Ascending aorta (tissue), 2 donors: ENCODE results near the gene TOR1AIP2. TPM values are rescaled to one million over a fixed set of nuclear protein-coding genes. Genes with fewer than 3 reads are reported as not detected.

ENCODE experiments used
- DNase-seq, 2 donors: peaks; one replicate each; pipeline ENCODE4 v3.0.0-alpha.2; 2019; ENCODE audit warnings: low spot score in 2 of 2
- H3K27ac ChIP-seq, 2 donors: fragments of 200-600 bp; sonication (generic); one replicate each; pipeline ENCODE4 v1.5.1; 2016 to 2017; ENCODE audit warnings: mild to moderate bottlenecking in 1 of 2
- H3K27me3 ChIP-seq: fragments of 200-600 bp; sonication (generic); one replicate; pipeline ENCODE4 v1.5.1; 2017
- H3K36me3 ChIP-seq, 2 donors: fragments of 200-600 bp; sonication (generic); one replicate each; pipeline ENCODE4 v1.5.1; 2016
- H3K4me1 ChIP-seq, 2 donors: fragments of 200-600 bp; sonication (generic); one replicate each; pipeline ENCODE4 v1.5.1; 2016 to 2017; ENCODE audit warnings: mild to moderate bottlenecking in 1 of 2
- H3K4me3 ChIP-seq, 2 donors: fragments of 200-600 bp; sonication (generic); one replicate each; pipeline ENCODE4 v1.5.1; 2016 to 2017; ENCODE audit warnings: mild to moderate bottlenecking in 1 of 2
- H3K9me3 ChIP-seq, 2 donors: fragments of 200-600 bp; sonication (generic); one replicate each; pipeline ENCODE4 v1.5.1; 2016
- intact Hi-C: fragments of 100-400 bp; cut with DNase I; formaldehyde crosslinking; loops from one replicate; pipeline ENCODE4 v1.15.1; 2023
- total RNA-seq: library from RNA; depleted of rRNA; stranded (reverse); fragments of >200 nt; gene quantifications from one replicate; pipeline ENCODE4 v1.1.0, GENCODE V29; 2016
- TF ChIP-seq, protein P1 (sequence below), 3 experiments: fragments of 200-600 bp in 2 of 3; fragments of 450-650 bp in 1 of 3; sonication (generic) in 2 of 3; IDR thresholded peaks; one replicate each; pipeline ENCODE4 v1.5.1; 2016 to 2019; ENCODE audit warnings: antibody characterized with exemption in 3 of 3, mild to moderate bottlenecking in 1 of 3, moderate library complexity in 1 of 3

Gene TOR1AIP2
- total RNA-seq, 1 donor from 2014 or later = 12.2 TPM

DNA sequence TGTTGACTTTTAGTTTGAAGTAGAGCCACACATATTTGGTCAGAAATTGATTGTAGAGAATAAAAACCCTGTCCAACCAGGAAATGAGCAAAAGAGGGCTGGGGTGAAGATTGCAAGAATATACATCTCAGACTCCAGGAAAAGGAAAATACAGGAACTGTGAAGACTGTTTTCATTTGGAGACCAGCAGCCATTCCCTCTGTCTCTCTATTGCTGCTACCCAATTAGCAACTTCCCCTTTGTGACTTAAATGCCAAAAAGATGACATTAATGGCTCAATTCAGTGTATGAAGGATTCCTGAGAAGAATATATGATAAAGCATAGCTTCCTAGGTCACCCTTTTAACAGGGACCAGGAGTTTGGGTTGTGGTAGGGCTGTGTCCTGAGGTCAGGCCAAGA, 45.4 kb upstream of the TOR1AIP2 start:
- Histone ChIP-seq H3K4me3 (no peak overlapping the region), H3K36me3 (peaks cover 15 to 33% of the 10 kb centered on the region in 2 donors), H3K4me1 (no peaks in the 10 kb centered on the region), H3K9me3 (no peaks in the 10 kb centered on the region), H3K27me3 (no peaks in the 10 kb centered on the region), H3K27ac (no peak overlapping the region)
- intact Hi-C loops = no loop called here
- no peak for DNase-seq
- TF ChIP-seq, protein P1, sequence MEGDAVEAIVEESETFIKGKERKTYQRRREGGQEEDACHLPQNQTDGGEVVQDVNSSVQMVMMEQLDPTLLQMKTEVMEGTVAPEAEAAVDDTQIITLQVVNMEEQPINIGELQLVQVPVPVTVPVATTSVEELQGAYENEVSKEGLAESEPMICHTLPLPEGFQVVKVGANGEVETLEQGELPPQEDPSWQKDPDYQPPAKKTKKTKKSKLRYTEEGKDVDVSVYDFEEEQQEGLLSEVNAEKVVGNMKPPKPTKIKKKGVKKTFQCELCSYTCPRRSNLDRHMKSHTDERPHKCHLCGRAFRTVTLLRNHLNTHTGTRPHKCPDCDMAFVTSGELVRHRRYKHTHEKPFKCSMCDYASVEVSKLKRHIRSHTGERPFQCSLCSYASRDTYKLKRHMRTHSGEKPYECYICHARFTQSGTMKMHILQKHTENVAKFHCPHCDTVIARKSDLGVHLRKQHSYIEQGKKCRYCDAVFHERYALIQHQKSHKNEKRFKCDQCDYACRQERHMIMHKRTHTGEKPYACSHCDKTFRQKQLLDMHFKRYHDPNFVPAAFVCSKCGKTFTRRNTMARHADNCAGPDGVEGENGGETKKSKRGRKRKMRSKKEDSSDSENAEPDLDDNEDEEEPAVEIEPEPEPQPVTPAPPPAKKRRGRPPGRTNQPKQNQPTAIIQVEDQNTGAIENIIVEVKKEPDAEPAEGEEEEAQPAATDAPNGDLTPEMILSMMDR (IDR thresholded peaks at IDR 0.05) = no peak

DNA sequence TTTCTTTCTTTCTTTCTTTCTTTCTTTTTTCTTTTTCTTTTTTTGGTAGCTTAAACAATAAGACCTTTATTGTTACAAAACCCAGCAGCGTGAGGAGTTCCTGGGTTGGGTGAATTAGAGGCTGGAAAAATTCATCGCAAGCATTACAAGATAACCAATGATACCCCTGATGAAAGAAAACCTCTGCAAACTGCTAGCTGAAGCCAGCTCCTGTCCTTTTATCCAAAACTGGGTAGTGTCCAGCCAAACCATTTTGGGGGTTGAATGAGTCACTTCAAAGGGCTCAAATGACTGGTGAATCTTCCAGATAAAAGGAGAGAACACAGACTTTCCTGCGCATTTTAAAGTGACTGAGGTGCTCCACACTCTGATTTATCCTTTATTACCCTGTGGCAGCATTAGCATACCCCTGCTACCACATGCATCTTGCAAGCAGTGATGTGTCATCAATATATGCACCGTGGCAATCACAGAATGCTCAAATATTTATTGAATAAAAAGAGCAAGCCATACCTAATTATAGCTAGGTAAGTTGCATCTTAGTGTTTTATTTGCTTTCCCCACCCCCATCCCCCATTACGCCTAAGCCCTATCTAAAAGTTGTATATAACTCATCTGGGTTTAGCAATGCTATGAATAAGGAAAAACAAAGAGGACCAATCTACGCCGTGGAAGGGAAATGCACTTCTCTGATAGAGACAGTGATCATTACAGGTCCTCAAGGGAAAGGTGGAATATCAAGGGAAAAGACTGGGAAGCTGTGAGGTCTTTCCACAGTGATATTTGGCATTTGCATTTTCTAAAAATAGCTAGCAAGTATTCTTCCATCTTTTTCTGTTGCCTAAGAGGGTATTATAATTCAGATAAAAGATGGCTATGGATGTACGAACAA, 44.6 kb upstream of the TOR1AIP2 start:
- H3K36me3 ChIP-seq = peaks cover 23 to 41% of the 10 kb centered on the region in 2 donors
- TF ChIP-seq, protein P1 (IDR thresholded peaks at IDR 0.05) = no peak

DNA sequence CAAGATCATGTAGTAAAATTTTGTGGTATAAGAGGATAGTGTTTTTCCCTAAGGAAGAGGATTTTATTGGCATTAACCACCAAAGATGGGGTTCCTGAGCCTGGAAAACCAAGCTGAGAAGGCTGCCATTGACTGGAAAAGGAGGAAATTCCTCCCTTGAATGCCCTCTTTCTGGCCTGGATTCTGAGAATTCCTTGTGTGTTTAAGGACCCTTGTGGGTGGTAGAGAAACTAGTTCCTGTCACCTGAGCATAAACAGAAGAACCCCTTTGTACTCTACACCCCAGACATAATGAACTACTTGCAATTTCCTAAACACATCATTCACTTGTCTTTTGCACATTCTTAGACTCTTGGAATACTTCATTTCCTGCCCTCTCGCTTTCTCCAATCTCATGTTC, 43.9 kb upstream of the TOR1AIP2 start:
- Histone ChIP-seq H3K4me3 (no peak overlapping the region), H3K9me3 (no peaks in the 10 kb centered on the region), H3K27ac (no peak overlapping the region), H3K36me3 (peaks cover 26 to 41% of the 10 kb centered on the region in 2 donors), H3K27me3 (no peaks in the 10 kb centered on the region), H3K4me1 (no peaks in the 10 kb centered on the region)
- TF ChIP-seq, protein P1 (IDR thresholded peaks at IDR 0.05) = no peak
- no peak for DNase-seq
- intact Hi-C loops = no loop called here

More for the DNA sequence above, 44.6 kb upstream of the TOR1AIP2 start:
- Histone ChIP-seq H3K4me3 (no peak overlapping the region), H3K4me1 (no peaks in the 10 kb centered on the region), H3K9me3 (no peaks in the 10 kb centered on the region), H3K27me3 (no peaks in the 10 kb centered on the region), H3K27ac (no peak overlapping the region)
- intact Hi-C loops = no loop called here
- no peak for DNase-seq

DNA sequence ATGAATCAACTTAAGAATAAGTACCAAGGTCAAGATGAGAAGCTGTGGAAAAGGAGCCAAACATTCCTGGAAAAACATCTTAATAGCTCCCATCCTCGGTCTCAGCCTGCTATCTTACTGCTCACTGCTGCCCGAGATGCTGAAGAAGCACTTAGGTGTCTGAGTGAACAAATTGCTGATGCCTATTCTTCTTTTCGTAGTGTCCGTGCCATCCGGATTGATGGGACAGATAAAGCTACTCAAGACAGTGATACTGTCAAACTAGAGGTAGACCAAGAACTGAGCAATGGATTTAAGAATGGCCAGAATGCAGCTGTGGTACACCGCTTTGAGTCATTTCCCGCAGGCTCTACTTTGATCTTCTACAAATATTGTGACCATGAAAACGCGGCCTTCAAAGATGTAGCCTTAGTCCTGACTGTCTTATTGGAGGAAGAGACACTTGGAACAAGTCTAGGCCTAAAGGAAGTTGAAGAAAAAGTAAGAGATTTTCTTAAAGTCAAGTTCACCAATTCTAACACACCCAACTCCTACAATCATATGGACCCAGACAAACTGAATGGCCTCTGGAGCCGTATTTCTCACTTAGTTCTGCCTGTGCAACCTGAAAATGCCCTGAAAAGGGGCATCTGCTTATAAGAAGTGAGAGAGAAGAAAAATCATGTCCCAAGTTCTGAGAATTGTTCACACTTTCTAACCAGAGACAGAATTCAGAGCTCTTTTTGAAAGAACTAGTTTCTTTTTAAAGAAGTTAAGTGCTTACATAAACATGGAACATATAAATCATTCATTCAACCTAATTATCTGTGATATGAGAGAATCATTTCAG, 40.2 kb upstream of the TOR1AIP2 start:
- no peaks in the 10 kb centered on the region for H3K4me1 ChIP-seq
- H3K27ac ChIP-seq = no peak overlapping the region
- no peaks in the 10 kb centered on the region for H3K9me3 ChIP-seq
- H3K36me3 ChIP-seq = peaks cover 44 to 62% of the 10 kb centered on the region in 2 donors
- H3K27me3 ChIP-seq = no peaks in the 10 kb centered on the region
- DNase-seq = no peak
- TF ChIP-seq, protein P1 (IDR thresholded peaks at IDR 0.05) = no peak
- intact Hi-C loops = loop anchor here (10.0 kb wide), 1 partner anchor 87 kb away; no protein-coding TSS in a partner anchor
- H3K4me3 ChIP-seq = no peak overlapping the region

DNA sequence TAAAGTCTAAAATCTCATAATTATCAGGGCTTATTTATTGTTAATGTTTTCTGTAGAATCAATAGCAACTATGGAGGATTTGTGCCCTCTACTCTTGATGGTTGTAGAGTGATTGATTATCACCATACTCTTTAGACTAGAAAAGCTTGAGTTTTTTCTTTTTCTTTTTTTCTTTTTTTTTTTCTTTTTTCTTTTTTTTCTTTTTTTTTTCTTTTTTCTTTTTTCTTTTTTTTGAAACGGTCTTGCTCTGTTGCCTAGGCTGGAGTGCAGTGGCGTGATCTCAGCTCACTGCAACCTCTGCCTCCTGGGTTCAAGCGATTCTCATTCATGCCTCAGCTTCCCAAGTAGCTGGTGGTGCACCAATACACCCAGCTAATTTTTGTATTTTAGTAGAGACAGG, 34.2 kb upstream of the TOR1AIP2 start:
- Histone ChIP-seq H3K9me3 (no peaks in the 10 kb centered on the region), H3K27ac (no peak overlapping the region), H3K4me3 (no peak overlapping the region), H3K27me3 (no peaks in the 10 kb centered on the region), H3K36me3 (peaks cover 53 to 58% of the 10 kb centered on the region in 2 donors), H3K4me1 (no peaks in the 10 kb centered on the region)
- no peak for DNase-seq
- TF ChIP-seq, protein P1 (IDR thresholded peaks at IDR 0.05) = no peak
- intact Hi-C loops = loop anchor here (10.0 kb wide), 1 partner anchor 93 kb away; no protein-coding TSS in a partner anchor
